ENCODE results near the gene SMCO2.

SMCO2 gene

GRCh38 chr12:27464220-27464554 is 17.7 kb downstream of the SMCO2 start:
- DNase-seq: no peak
- TF ChIP-seq POLR2A (IDR thresholded peaks at IDR 0.05; ENCODE audit: low read length): no peak
- no peak for TF ChIP-seq GATA1 (IDR thresholded peaks at IDR 0.05; ENCODE audit: low read depth, low read length)

DNA sequence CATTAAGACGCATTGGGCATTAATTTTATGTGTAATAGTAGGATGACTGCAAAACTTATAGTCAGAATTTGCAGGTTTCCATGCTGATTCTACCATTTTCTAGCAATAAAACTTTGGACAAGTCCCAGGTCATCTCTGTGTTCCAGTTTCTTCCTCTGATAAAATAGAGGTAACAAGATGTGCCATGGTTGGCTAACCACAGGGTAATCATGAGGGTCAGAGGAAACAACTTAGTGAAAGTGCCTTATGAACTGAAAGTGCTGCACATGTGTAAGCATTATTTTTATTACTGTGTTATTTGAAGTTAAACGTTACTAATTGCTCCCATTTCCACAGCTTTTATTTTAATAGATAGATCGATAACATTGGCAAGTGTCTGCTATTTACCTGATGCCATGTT is 21.1 kb downstream of the SMCO2 start:
- no peak for DNase-seq
- no peak for TF ChIP-seq GATA1 (IDR thresholded peaks at IDR 0.05; ENCODE audit: low read depth, low read length)
- no peak for TF ChIP-seq POLR2A (IDR thresholded peaks at IDR 0.05; ENCODE audit: low read length)

GRCh38 chr12:27468241-27468640 is 21.7 kb downstream of the SMCO2 start:
- DNase-seq: no peak
- TF ChIP-seq GATA1 (IDR thresholded peaks at IDR 0.05; ENCODE audit: low read depth, low read length) (no peak), POLR2A (IDR thresholded peaks at IDR 0.05; ENCODE audit: low read length) (no peak)

GRCh38 chr12:27469176-27469736 is 22.7 kb downstream of the SMCO2 start:
- TF ChIP-seq GATA1 (IDR thresholded peaks at IDR 0.05; ENCODE audit: low read depth, low read length): no peak
- no peak for TF ChIP-seq POLR2A (IDR thresholded peaks at IDR 0.05; ENCODE audit: low read length)
- DNase-seq: no peak

DNA sequence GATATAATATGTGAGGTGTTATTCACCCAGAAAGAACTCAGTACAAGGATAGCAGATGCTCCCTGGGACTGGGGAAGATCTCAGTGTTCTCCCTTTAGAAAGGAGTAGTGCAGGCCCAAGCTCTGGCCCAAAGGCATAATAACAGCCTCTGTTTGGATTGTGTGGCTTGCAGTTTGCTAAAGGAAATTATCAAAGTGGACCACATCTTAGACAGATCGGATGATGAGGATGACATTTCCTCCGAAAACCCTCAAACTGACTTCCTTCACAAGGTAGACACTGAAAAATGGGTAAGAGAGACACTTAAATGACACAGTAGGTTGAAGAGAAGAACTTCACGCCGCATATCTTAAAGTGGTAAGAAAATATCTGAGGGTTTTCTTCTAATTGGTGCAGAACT is 26.1 kb downstream of the SMCO2 start:
- no peak for TF ChIP-seq GATA1 (IDR thresholded peaks at IDR 0.05; ENCODE audit: low read depth, low read length)
- no peak for TF ChIP-seq POLR2A (IDR thresholded peaks at IDR 0.05; ENCODE audit: low read length)
- no peak for DNase-seq

DNA sequence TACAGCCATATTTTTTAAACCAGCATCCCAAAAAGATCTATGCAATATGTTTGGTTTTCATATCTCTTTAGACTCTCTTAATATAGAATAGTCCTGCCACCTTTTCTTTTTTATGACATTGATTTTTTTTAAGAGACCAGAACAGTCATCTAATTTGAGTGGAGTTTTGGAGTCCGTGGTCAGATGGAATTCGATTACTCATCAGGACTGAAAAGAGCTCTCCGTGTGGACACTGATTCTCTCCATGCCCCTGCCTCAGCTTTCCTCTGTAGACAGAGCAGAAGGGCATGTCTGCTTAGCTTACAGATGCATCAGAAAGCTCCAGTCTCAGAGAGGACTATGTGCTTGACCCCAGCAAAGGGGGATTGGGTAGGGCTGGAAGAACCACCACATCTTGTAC is 27.8 kb downstream of the SMCO2 start:
- TF ChIP-seq GATA1 (IDR thresholded peaks at IDR 0.05; ENCODE audit: low read depth, low read length) (no peak), POLR2A (IDR thresholded peaks at IDR 0.05; ENCODE audit: low read length) (no peak)
- DNase-seq: no peak

GRCh38 chr12:27477049-27477448 is 30.5 kb downstream of the SMCO2 start:
- no peak for TF ChIP-seq GATA1 (IDR thresholded peaks at IDR 0.05; ENCODE audit: low read depth, low read length)
- TF ChIP-seq POLR2A (IDR thresholded peaks at IDR 0.05; ENCODE audit: low read length): no peak
- DNase-seq: no peak

DNA sequence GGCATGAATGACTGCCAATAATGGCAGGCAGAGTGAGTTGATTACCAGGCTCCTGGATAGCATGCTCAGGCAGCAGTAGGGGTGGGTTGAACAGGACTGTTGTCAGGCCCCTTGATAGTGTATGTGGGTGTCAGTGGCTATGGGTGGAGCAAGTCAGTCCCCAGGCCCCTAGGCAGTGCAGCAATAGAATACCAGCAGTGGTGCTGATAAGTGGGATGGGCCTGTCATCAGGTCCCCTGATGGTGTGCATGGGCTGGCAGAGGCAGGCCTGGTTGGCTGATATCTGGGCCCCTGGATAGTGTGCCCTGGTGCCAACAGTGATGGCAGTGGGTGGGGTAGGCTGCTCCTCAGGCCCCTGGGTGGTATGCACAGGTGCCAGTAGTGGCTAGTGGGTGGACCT is 32.4 kb downstream of the SMCO2 start:
- DNase-seq: no peak
- no peak for TF ChIP-seq GATA1 (IDR thresholded peaks at IDR 0.05; ENCODE audit: low read depth, low read length)

DNA sequence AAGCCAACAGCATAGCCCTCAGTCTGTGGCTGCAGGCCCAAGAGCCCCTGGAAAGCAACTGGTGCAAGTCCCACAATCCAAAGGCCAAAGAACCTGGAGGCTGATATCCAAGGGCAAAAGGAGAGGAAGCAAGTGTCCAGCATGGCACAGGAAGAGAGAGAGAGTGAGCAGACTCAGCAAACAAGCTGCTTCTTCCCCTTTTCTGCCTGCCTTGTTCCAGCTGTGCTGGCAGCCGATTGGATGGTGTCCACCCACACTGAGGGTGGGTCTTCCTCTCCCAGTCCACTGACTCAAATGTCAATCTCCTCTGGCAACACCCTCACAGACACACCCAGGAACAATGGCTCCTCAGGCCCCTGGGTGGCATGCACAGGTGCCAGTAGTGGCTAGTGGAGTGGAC is 33.5 kb downstream of the SMCO2 start:
- no peak for TF ChIP-seq POLR2A (IDR thresholded peaks at IDR 0.05; ENCODE audit: low read length)
- no peak for TF ChIP-seq GATA1 (IDR thresholded peaks at IDR 0.05; ENCODE audit: low read depth, low read length)
- no peak for DNase-seq

DNA sequence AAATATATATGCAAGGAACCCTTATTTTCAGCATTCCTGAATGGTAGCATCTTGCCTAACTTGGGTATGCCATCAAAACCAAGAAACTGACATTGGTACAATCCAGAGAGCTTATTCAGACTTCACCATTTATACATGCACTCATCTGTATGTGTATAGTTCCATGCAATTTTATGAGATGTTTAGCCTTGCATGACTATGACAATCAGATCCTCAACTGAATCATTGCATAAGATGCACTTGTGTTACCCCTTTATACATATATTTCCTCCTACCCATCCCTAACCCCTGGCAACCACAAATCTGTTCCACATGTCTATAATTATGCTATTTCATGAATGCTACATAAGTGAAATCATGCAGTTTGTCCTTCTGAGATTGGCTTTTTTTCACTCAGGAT is 40.4 kb downstream of the SMCO2 start:
- no peak for TF ChIP-seq POLR2A (IDR thresholded peaks at IDR 0.05; ENCODE audit: low read length)
- no peak for TF ChIP-seq GATA1 (IDR thresholded peaks at IDR 0.05; ENCODE audit: low read depth, low read length)
- DNase-seq: no peak

DNA sequence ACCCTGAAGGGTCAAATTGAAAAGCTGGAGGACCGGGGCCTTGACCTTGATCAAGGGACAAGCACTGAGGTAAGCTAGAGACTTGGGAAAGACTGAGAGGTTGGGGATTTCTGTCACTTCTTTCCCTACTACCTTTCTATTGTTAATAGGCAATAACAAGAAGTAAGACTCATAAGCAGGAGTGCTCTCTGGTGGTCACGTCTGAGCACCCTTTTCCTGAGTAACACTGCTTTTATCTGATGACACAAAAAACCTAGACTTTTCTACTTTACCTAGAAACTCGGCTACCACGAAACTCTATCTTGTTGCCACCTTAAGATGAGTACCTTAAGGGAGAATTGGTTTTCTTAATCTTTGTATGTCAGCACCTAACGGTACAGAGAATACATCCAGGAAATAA is 41.9 kb downstream of the SMCO2 start:
- no peak for DNase-seq
- TF ChIP-seq GATA1 (IDR thresholded peaks at IDR 0.05; ENCODE audit: low read depth, low read length): no peak
- TF ChIP-seq POLR2A (IDR thresholded peaks at IDR 0.05; ENCODE audit: low read length): no peak

DNA sequence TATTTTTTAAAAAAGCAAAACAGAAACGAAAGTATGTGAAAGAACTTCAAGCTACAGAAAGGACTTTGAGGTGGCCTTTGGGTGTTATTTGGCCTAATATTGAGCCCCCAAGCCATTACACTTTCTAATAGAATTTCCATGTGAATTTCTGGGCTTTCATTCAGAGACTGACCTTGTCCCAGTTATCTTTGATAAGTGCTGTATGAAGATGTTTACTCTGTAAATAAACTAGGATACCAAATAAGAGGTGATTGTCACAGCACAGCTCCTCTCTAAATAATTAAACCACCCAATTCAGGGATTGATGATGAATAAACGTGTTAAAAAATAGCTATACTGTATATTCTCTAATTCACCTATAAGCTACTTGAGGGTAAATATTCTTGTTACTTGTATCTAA is 44.7 kb downstream of the SMCO2 start:
- DNase-seq: no peak

GRCh38 chr12:27493260-27493940 is 46.9 kb downstream of the SMCO2 start:
- DNase-seq: no peak
- TF ChIP-seq GATA1 (IDR thresholded peaks at IDR 0.05; ENCODE audit: low read depth, low read length): no peak
- TF ChIP-seq POLR2A (IDR thresholded peaks at IDR 0.05; ENCODE audit: low read length): no peak

More for the DNA sequence above, 44.7 kb downstream of the SMCO2 start:
- TF ChIP-seq POLR2A (IDR thresholded peaks at IDR 0.05; ENCODE audit: low read length) (no peak), GATA1 (IDR thresholded peaks at IDR 0.05; ENCODE audit: low read depth, low read length) (no peak)

GRCh38 chr12:27497446-27497845 is 50.9 kb downstream of the SMCO2 start:
- TF ChIP-seq GATA1 (IDR thresholded peaks at IDR 0.05; ENCODE audit: low read depth, low read length): no peak
- no peak for TF ChIP-seq POLR2A (IDR thresholded peaks at IDR 0.05; ENCODE audit: low read length)
- no peak for DNase-seq

- TF ChIP-seq POLR2A (IDR thresholded peaks at IDR 0.05; ENCODE audit: low read length): no peak
- TF ChIP-seq GATA1 (IDR thresholded peaks at IDR 0.05; ENCODE audit: low read depth, low read length): no peak
- no peak for DNase-seq
Measured at GRCh38 chr12:27498149-27498548, 51.6 kb downstream of the SMCO2 start.
